IMR-90 (cell line): Measurements from ENCODE around the gene IP6K1. TPM values are rescaled to one million over a fixed set of nuclear protein-coding genes. Genes with fewer than 3 reads are reported as not detected.

Experiments
- ATAC-seq: fragments of 200-7000 bp; cut with Tn5 transposase; 2 replicates; pipeline ENCODE4 v1.9.1; 2020; ENCODE audit warnings: low read depth, mild to moderate bottlenecking, moderate library complexity
- BruUV-seq: library from RNA; stranded (reverse); fragments of 400-500 nt; replicated peaks from 2 replicates; lab custom pipeline; 2021; lab: Mats Ljungman, UMichigan
- CTCF ChIA-PET: fragments of 300-600 bp; formaldehyde crosslinking; extraction: SDS; loops from one replicate; lab custom pipeline; 2021; ENCODE audit warnings: antibody characterized with exemption; lab: Yijun Ruan, JAX
- POLR2A ChIA-PET: fragments of 300-600 bp; sonication (Branson Sonifier 250); formaldehyde crosslinking; loops from one replicate; lab custom pipeline; 2022; ENCODE audit warnings: antibody characterized with exemption; ENCODE audit not compliant: unreplicated experiment; lab: Charles Lee
- DNase-seq: peaks from one replicate; pipeline ENCODE4 v3.0.0; 2013
- H2AFZ ChIP-seq: replicated peaks from 2 replicates; pipeline ENCODE3; 2013; ENCODE audit warnings: low read length, mild to moderate bottlenecking; ENCODE audit not compliant: poor library complexity
- H2AK5ac ChIP-seq: 2 replicates; pipeline ENCODE4 v1.6.1; 2013; ENCODE audit warnings: low read depth, low read length, inconsistent platforms
- H2AK9ac ChIP-seq: replicated peaks from 2 replicates; pipeline ENCODE3; 2013; ENCODE audit warnings: mild to moderate bottlenecking, low read depth, low read length, moderate library complexity; ENCODE audit not compliant: poor library complexity
- H2BK120ac ChIP-seq: 2 replicates; pipeline ENCODE4 v1.6.1; 2013; ENCODE audit warnings: low read depth, low read length, inconsistent platforms
- H2BK15ac ChIP-seq: 3 replicates; pipeline ENCODE4 v1.6.1; 2013; ENCODE audit warnings: low read depth, low read length, inconsistent platforms
- H2BK20ac ChIP-seq: 2 replicates; pipeline ENCODE4 v1.6.1; 2013; ENCODE audit warnings: low read depth, mild to moderate bottlenecking, inconsistent platforms, low read length, moderate library complexity
- H2BK5ac ChIP-seq: 2 replicates; pipeline ENCODE4 v1.6.1; 2013; ENCODE audit warnings: mild to moderate bottlenecking, low read depth, low read length, inconsistent platforms; ENCODE audit not compliant: poor library complexity, severe bottlenecking
- H3K14ac ChIP-seq: replicated peaks from 2 replicates; pipeline ENCODE4 v1.6.1; 2013; ENCODE audit warnings: low read depth, low read length, inconsistent platforms
- H3K18ac ChIP-seq: 2 replicates; pipeline ENCODE4 v1.6.1; 2013; ENCODE audit warnings: low read depth, low read length, control low read depth
- H3K23ac ChIP-seq: 2 replicates; pipeline ENCODE4 v1.6.1; 2013; ENCODE audit warnings: low read depth, low read length, inconsistent platforms
- H3K27ac ChIP-seq: 2 replicates; pipeline ENCODE4 v1.5.1; 2013; ENCODE audit warnings: mild to moderate bottlenecking, control low read depth, low read length; ENCODE audit not compliant: insufficient read depth
- H3K27me3 ChIP-seq: 2 replicates; pipeline ENCODE4 v1.6.1; 2013; ENCODE audit warnings: low read length; ENCODE audit not compliant: control insufficient read depth, insufficient read depth
- H3K36me3 ChIP-seq: 2 replicates; pipeline ENCODE4 v1.6.1; 2013; ENCODE audit warnings: low read length, mixed read lengths; ENCODE audit not compliant: control insufficient read depth, insufficient read depth
- H3K4ac ChIP-seq: 2 replicates; pipeline ENCODE4 v1.6.1; 2013; ENCODE audit warnings: low read depth, low read length, inconsistent platforms
- H3K4me1 ChIP-seq: 2 replicates; pipeline ENCODE4 v1.6.1; 2013; ENCODE audit warnings: low read length, mixed read lengths; ENCODE audit not compliant: control insufficient read depth, insufficient read depth
- H3K4me2 ChIP-seq: 2 replicates; pipeline ENCODE4 v1.6.1; 2013; ENCODE audit warnings: low read depth, mild to moderate bottlenecking, control low read depth, low read length, moderate library complexity
- H3K4me3 ChIP-seq: 2 replicates; pipeline ENCODE4 v1.5.1; 2013; ENCODE audit warnings: low read depth, mild to moderate bottlenecking, control low read depth, low read length, moderate library complexity; ENCODE audit not compliant: insufficient read depth
- H3K56ac ChIP-seq: 2 replicates; pipeline ENCODE4 v1.6.1; 2013; ENCODE audit warnings: low read length, inconsistent platforms; ENCODE audit not compliant: insufficient read depth; ENCODE audit errors: extremely low read depth
- H3K79me1 ChIP-seq, 2 experiments: 2 replicates each; pipeline ENCODE4 v1.6.1; 2013; ENCODE audit warnings: low read length in 2 of 2, inconsistent platforms in 1 of 2, low read depth in 1 of 2
- H3K9ac ChIP-seq: 2 replicates; pipeline ENCODE4 v1.6.1; 2013; ENCODE audit warnings: low read depth, low read length, control low read depth
- H3K9me1 ChIP-seq: 2 replicates; pipeline ENCODE4 v1.6.1; 2013; ENCODE audit warnings: low read length, inconsistent platforms; ENCODE audit not compliant: insufficient read depth
- H3K9me3 ChIP-seq: 2 replicates; pipeline ENCODE4 v1.6.1; 2013; ENCODE audit warnings: low read length; ENCODE audit not compliant: control insufficient read depth, insufficient read depth
- H4K20me1 ChIP-seq: 2 replicates; pipeline ENCODE4 v1.6.1; 2013; ENCODE audit warnings: low read length, inconsistent platforms; ENCODE audit not compliant: insufficient read depth
- H4K5ac ChIP-seq: 2 replicates; pipeline ENCODE4 v1.6.1; 2013; ENCODE audit warnings: mild to moderate bottlenecking, low read depth, low read length, control low read depth
- H4K8ac ChIP-seq, 2 experiments: 2 replicates each; pipeline ENCODE4 v1.6.1; 2013; ENCODE audit warnings: low read depth in 2 of 2, low read length in 2 of 2, control low read depth in 1 of 2, inconsistent platforms in 1 of 2
- H4K91ac ChIP-seq: 2 replicates; pipeline ENCODE4 v1.6.1; 2013; ENCODE audit warnings: low read depth, low read length, inconsistent platforms; ENCODE audit not compliant: insufficient read depth
- BHLHE40 ChIP-seq: fragments of 150-350 bp; IDR thresholded peaks from 2 replicates; pipeline ENCODE4 v1.6.1; 2016; ENCODE audit warnings: mild to moderate bottlenecking, low read depth, low read length
- CHD1 ChIP-seq: IDR thresholded peaks from 2 replicates; pipeline ENCODE4 v1.6.1; 2012; ENCODE audit warnings: low read depth, low read length, improper control_type of control experiment
- ELK1 ChIP-seq: fragments of 150-350 bp; IDR thresholded peaks from 2 replicates; pipeline ENCODE4 v1.6.1; 2016; ENCODE audit warnings: low read depth, mild to moderate bottlenecking, low read length, moderate library complexity, borderline replicate concordance
- FOS ChIP-seq: fragments of 150-350 bp; IDR thresholded peaks from 2 replicates; pipeline ENCODE4 v1.6.1; 2016; ENCODE audit warnings: low read depth, low read length
- MAFK ChIP-seq: IDR thresholded peaks from 2 replicates; pipeline ENCODE4 v1.6.1; 2012; ENCODE audit warnings: low read depth, low read length, improper control_type of control experiment
- MXI1 ChIP-seq: IDR thresholded peaks from 2 replicates; pipeline ENCODE4 v1.6.1; 2012; ENCODE audit warnings: low read depth, mild to moderate bottlenecking, low read length, moderate library complexity, borderline replicate concordance
- NFE2L2 ChIP-seq: fragments of 150-350 bp; IDR thresholded peaks from 2 replicates; pipeline ENCODE4 v1.6.1; 2016; ENCODE audit warnings: low read depth, mild to moderate bottlenecking, low read length
- POLR2A ChIP-seq: IDR thresholded peaks from 2 replicates; pipeline ENCODE4 v1.6.1; 2012; ENCODE audit warnings: mild to moderate bottlenecking, low read depth, low read length
- RAD21 ChIP-seq: IDR thresholded peaks from 2 replicates; pipeline ENCODE4 v1.6.1; 2012; ENCODE audit warnings: low read length, improper control_type of control experiment
- RFX5 ChIP-seq: IDR thresholded peaks from 2 replicates; pipeline ENCODE4 v1.8.0; 2012; ENCODE audit warnings: low read depth, mild to moderate bottlenecking, low read length, moderate library complexity
- SMC3 ChIP-seq: fragments of 150-350 bp; IDR thresholded peaks from 2 replicates; pipeline ENCODE4 v1.6.1; 2016; ENCODE audit warnings: low read depth, mild to moderate bottlenecking, antibody characterized with exemption, low read length, moderate library complexity
- USF2 ChIP-seq: fragments of 150-350 bp; IDR thresholded peaks from 2 replicates; pipeline ENCODE4 v1.6.1; 2017; ENCODE audit warnings: mild to moderate bottlenecking, antibody characterized with exemption, low read length, low read depth
- WGBS, 2 experiments: methylation state at CpG; one replicate each; pipeline versions ENCODE4 v1.1.5 to v1.1.7; 2013; ENCODE audit warnings: missing lambda C conversion rate in 2 of 2; ENCODE audit not compliant: insufficient read length in 1 of 2; ENCODE audit errors: extremely low coverage in 2 of 2; 5-methylcytosine and 5-hydroxymethylcytosine counted together
- dilution Hi-C: fragments of 300-500 bp; cut with HindIII; formaldehyde crosslinking; loops from one replicate; pipeline ENCODE4 v1.14.3; 2018; ENCODE audit warnings: low sequenced_read_pairs; ENCODE audit not compliant: unreplicated experiment
- in situ Hi-C: fragments of 300-500 bp; cut with MboI; formaldehyde crosslinking; loops from 3 replicates; pipeline ENCODE4 v1.14.3; 2019; ENCODE audit warnings: low sequenced_read_pairs, inconsistent platforms, mixed read lengths
- intact Hi-C: fragments of 100-400 bp; cut with micrococcal nuclease; formaldehyde crosslinking; loops from 2 replicates; pipeline ENCODE4 v1.10.0; 2022
- polyA plus RNA-seq, 3 experiments: library from polyadenylated mRNA; depleted of rRNA; stranded (reverse); fragments of >200 nt; gene quantifications; 2 replicates each; pipeline ENCODE4 v1.2.3, GENCODE V29; 2012; ENCODE audit warnings: low replicate concordance in 1 of 3
- total RNA-seq: library from RNA; depleted of rRNA; stranded (reverse); fragments of >200 nt; gene quantifications from 2 replicates; pipeline ENCODE4 v1.2.3, GENCODE V29; 2012

The IP6K1 gene
- total and polyA plus RNA-seq, 2 of the 4 experiments (the other 2 are of a cell fraction): 28.3 to 28.7 TPM

GRCh38 chr3:49786357-49787181 is at the start of gene IP6K1 (continued):
- peak; percentile 100 for TF ChIP-seq USF2
- no peak; the same call in 1 of the 2 replicates for TF ChIP-seq MXI1
- TF ChIP-seq RFX5: no peak

DNA sequence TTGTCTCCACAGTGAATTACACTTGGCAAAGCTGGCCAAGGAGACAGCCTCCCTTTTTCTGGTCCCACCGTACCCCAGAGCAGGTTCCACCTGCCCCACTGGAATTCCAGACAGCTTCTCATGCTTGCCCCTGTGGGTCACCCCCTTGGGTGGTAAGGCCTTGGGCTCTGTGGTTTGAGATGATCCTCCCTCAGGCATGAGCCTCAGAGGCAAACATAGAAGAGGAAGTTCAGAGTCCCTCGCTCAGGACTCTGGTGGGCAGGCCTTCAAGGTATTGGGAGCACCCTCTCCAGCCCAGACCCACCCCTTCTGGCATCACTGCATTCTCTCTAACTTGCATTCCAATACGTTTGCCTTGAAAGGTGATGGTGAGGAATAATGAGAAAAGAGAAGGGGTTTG is 45.0 kb upstream of the IP6K1 start:
- H2BK20ac ChIP-seq: no peak overlapping the region
- no peak overlapping the region for H3K4ac ChIP-seq
- no peak overlapping the region for H2AK9ac ChIP-seq
- no peak overlapping the region for H2BK5ac ChIP-seq
- no peak overlapping the region for H3K18ac ChIP-seq
- no peak overlapping the region for H3K4me3 ChIP-seq
- ChIA-PET CTCF (no interaction called here), POLR2A (no interaction called here)
- H3K56ac ChIP-seq: no peak overlapping the region
- intact Hi-C loops (no loop called here), dilution Hi-C loops (no loop called here), in situ Hi-C loops (no loop called here)
- H4K5ac ChIP-seq: no peak overlapping the region
- H2BK15ac ChIP-seq: no peak overlapping the region
- H3K23ac ChIP-seq: no peak overlapping the region
- DNase-seq (no peak), ATAC-seq (no peak)
- no peaks in the 10 kb centered on the region for H3K4me1 ChIP-seq
- H3K27ac ChIP-seq: no peak overlapping the region
- no peak overlapping the region for H3K4me2 ChIP-seq
- H3K36me3 ChIP-seq: no peaks in the 10 kb centered on the region
- H3K9me3 ChIP-seq: no peaks in the 10 kb centered on the region
- H3K79me1 ChIP-seq: no peaks in the 10 kb centered on the region
- no peak overlapping the region for H2AK5ac ChIP-seq
- no peaks in the 10 kb centered on the region for H3K9me1 ChIP-seq
- no peak overlapping the region for H4K91ac ChIP-seq
- no CpG with 5 or more reads among the region's 3 CpGs for WGBS, 2 experiments
- H3K27me3 ChIP-seq: no peaks in the 10 kb centered on the region
- H2BK120ac ChIP-seq: no peak overlapping the region
- H3K9ac ChIP-seq: no peak overlapping the region
- no TSS peak for BruUV-seq
- H3K14ac ChIP-seq: no peak overlapping the region
- H2AFZ ChIP-seq: no peak overlapping the region
- H4K8ac ChIP-seq: no peak overlapping the region
- H4K20me1 ChIP-seq: no peaks in the 10 kb centered on the region
- TF ChIP-seq USF2 (no peak), BHLHE40 (no peak), POLR2A (no peak), CHD1 (no peak), NFE2L2 (no peak), FOS (no peak), ELK1 (no peak), MAFK (no peak), SMC3 (no peak), RFX5 (no peak), RAD21 (no peak)
